Smooth muscle cell (in vitro differentiated cells): ENCODE results near the gene ELFN2. TPM values are rescaled to one million over a fixed set of nuclear protein-coding genes. Genes with fewer than 3 reads are reported as not detected.
"Not testable (repeated sequence)": the region's sequence is repeated elsewhere in the genome, so short reads cannot be mapped to it uniquely, and the experiment has no call there.

Source experiments
- DNase-seq: peaks from one replicate; lab custom pipeline; 2025; ENCODE audit not compliant: unreplicated experiment; lab: John Stamatoyannopoulos, UW
- H2AFZ ChIP-seq: fragments of 200-600 bp; sonication (generic); 2 replicates; pipeline ENCODE4 v1.6.0; 2016; ENCODE audit warnings: antibody characterized with exemption, low read depth, mild to moderate bottlenecking
- H3F3A ChIP-seq: fragments of 200-600 bp; sonication (generic); 2 replicates; pipeline ENCODE4 v1.6.0; 2017; ENCODE audit warnings: antibody characterized with exemption, low read depth
- H3K27ac ChIP-seq: fragments of 200-600 bp; sonication (generic); 2 replicates; pipeline ENCODE4 v1.5.1; 2016; ENCODE audit warnings: low read depth, mild to moderate bottlenecking
- H3K27me3 ChIP-seq: fragments of 200-600 bp; sonication (generic); 2 replicates; pipeline ENCODE4 v1.6.1; 2016; ENCODE audit warnings: low read depth, mild to moderate bottlenecking
- H3K36me3 ChIP-seq: fragments of 200-600 bp; sonication (generic); 2 replicates; pipeline ENCODE4 v1.5.1; 2016; ENCODE audit warnings: low read depth
- H3K4me1 ChIP-seq: fragments of 200-600 bp; sonication (generic); 2 replicates; pipeline ENCODE4 v1.5.1; 2016; ENCODE audit warnings: low read depth
- H3K4me2 ChIP-seq: fragments of 200-600 bp; sonication (generic); 2 replicates; pipeline ENCODE4 v1.6.0; 2016; ENCODE audit warnings: mild to moderate bottlenecking
- H3K4me3 ChIP-seq: fragments of 200-600 bp; sonication (generic); 2 replicates; pipeline ENCODE4 v1.5.1; 2016; ENCODE audit warnings: mild to moderate bottlenecking
- H3K79me2 ChIP-seq: fragments of 200-600 bp; sonication (generic); 2 replicates; pipeline ENCODE4 v1.6.0; 2016; ENCODE audit warnings: low read depth, mild to moderate bottlenecking
- H3K9ac ChIP-seq: fragments of 200-600 bp; sonication (generic); 2 replicates; pipeline ENCODE4 v1.6.0; 2016; ENCODE audit warnings: low read depth
- H3K9me3 ChIP-seq: fragments of 200-600 bp; sonication (generic); replicated peaks from 2 replicates; pipeline ENCODE4 v1.5.1; 2016; ENCODE audit warnings: low read depth
- H4K20me1 ChIP-seq: fragments of 200-600 bp; sonication (generic); 2 replicates; pipeline ENCODE4 v1.6.0; 2016; ENCODE audit warnings: low read depth
- CTCF ChIP-seq: fragments of 200-600 bp; sonication (generic); IDR thresholded peaks from 2 replicates; pipeline ENCODE4 v1.5.1; 2017; ENCODE audit warnings: borderline replicate concordance, mild to moderate bottlenecking, antibody characterized with exemption; ENCODE audit not compliant: insufficient read depth, poor library complexity, severe bottlenecking
- WGBS: methylation state at CpG from one replicate; pipeline ENCODE4 v1.1.7; 2016; ENCODE audit warnings: low lambda C conversion rate; 5-methylcytosine and 5-hydroxymethylcytosine counted together
- polyA plus RNA-seq: library from polyadenylated mRNA; unstranded; fragments of >200 nt; fragmentation: Nextera tagmentation; extraction: Ambion mirVana; gene quantifications from 2 replicates; pipeline ENCODE4 v1.2.1, GENCODE V29; 2016
- total RNA-seq: library from RNA; depleted of rRNA; stranded (reverse); fragments of >200 nt; gene quantifications from 2 replicates; pipeline ENCODE4 v1.2.3, GENCODE V29; 2014

The ELFN2 gene
- total and polyA plus RNA-seq, 2 experiments from 2014 or later = 0.63 to 1.3 TPM

- no peak overlapping the region for H3K4me2 ChIP-seq
- no peaks in the 10 kb centered on the region for H3K36me3 ChIP-seq
- no peaks in the 10 kb centered on the region for H3F3A ChIP-seq
- 79% methylated on average over 11 of the region's 11 CpGs for WGBS
- no peaks in the 10 kb centered on the region for H3K9me3 ChIP-seq
- no peak for DNase-seq
- H3K9ac ChIP-seq = no peak overlapping the region
- H2AFZ ChIP-seq = no peak overlapping the region
- no peaks in the 10 kb centered on the region for H4K20me1 ChIP-seq
- no peak for TF ChIP-seq CTCF
- no peak overlapping the region for H3K4me3 ChIP-seq
- no peaks in the 10 kb centered on the region for H3K79me2 ChIP-seq
- no peak overlapping the region for H3K27ac ChIP-seq
- H3K4me1 ChIP-seq = peaks cover 7% of the 10 kb centered on the region
- no peaks in the 10 kb centered on the region for H3K27me3 ChIP-seq
Observed at GRCh38 chr22:37400719-37401118, 26.6 kb downstream of the ELFN2 start.

- H3K79me2 ChIP-seq, H4K20me1 ChIP-seq, DNase-seq, H3K4me2 ChIP-seq, H3K4me3 ChIP-seq, H3K36me3 ChIP-seq, H3K27ac ChIP-seq, H3K4me1 ChIP-seq, H3F3A ChIP-seq, H3K9me3 ChIP-seq, H3K9ac ChIP-seq, H2AFZ ChIP-seq, H3K27me3 ChIP-seq: not testable (repeated sequence)
- WGBS = 94% methylated on average over 10 of the region's 19 CpGs
Observed at GRCh38 chr22:37399457-37399856, 27.8 kb downstream of the ELFN2 start.

GRCh38 chr22:37397226-37397625, 30.1 kb downstream of the ELFN2 start:
- DNase-seq = no peak
- Histone ChIP-seq H3K27me3 (no peaks in the 10 kb centered on the region), H3K4me2 (no peak overlapping the region), H2AFZ (no peak overlapping the region), H3F3A (no peaks in the 10 kb centered on the region), H3K79me2 (no peaks in the 10 kb centered on the region), H3K4me1 (peaks cover 7% of the 10 kb centered on the region), H3K9me3 (no peaks in the 10 kb centered on the region), H3K4me3 (no peak overlapping the region), H3K36me3 (no peaks in the 10 kb centered on the region), H3K27ac (no peak overlapping the region), H4K20me1 (no peaks in the 10 kb centered on the region), H3K9ac (no peak overlapping the region)
- no peak for TF ChIP-seq CTCF
- 74% methylated on average over 10 of the region's 10 CpGs for WGBS

GRCh38 chr22:37396488-37397084, 30.7 kb downstream of the ELFN2 start:
- DNase-seq = no peak
- peaks cover 4% of the 10 kb centered on the region for H3K4me1 ChIP-seq
- no peak overlapping the region for H3K9ac ChIP-seq
- H3F3A ChIP-seq = no peaks in the 10 kb centered on the region
- no peaks in the 10 kb centered on the region for H4K20me1 ChIP-seq
- WGBS = 84% methylated on average over 9 of the region's 11 CpGs
- H2AFZ ChIP-seq = no peak overlapping the region
- no peaks in the 10 kb centered on the region for H3K79me2 ChIP-seq
- no peak for TF ChIP-seq CTCF
- H3K4me3 ChIP-seq = no peak overlapping the region
- H3K4me2 ChIP-seq = no peak overlapping the region
- no peaks in the 10 kb centered on the region for H3K27me3 ChIP-seq
- no peaks in the 10 kb centered on the region for H3K36me3 ChIP-seq
- no peaks in the 10 kb centered on the region for H3K9me3 ChIP-seq
- no peak overlapping the region for H3K27ac ChIP-seq
